ENCODE results near the gene PLA2G2D.

The PLA2G2D gene

DNA sequence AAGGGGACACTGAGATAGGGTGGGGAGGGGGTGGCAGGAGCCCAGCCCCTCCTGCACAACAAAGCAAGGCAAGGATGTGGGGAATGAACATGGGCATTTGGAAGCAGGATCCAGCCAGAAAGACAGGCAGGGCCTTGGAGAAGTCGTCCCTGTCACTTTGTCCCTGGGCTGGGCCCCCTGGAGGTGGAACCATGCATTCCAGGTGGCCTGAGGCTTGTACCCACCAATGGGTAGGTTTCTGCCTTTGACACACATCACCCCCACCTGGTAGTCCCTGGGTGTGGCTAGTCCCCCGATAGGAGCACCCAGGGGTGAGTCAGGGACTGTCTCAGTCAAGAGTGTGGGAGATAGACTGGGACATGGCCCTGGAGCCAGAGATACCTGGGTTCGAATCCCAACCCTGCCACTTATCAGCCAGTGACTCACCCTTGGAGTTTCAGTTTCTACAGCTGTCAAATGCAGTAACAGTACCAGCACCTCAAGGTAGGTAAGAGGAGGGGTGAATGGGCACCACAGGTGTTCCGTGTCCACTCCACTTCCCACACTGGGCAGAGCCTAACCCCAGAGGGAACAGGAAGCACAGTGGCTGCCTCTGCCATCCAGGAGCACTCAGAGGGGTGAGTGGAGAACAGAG lies 10.0 kb downstream of the PLA2G2D start:
- no peak overlapping the region for H3K4me2 ChIP-seq (ENCODE audit: low read length)
- no peak overlapping the region for H3K9ac ChIP-seq (ENCODE audit: low read depth, low read length)
- peaks cover 24% of the 10 kb centered on the region for H3K27me3 ChIP-seq (ENCODE audit: control insufficient read depth, insufficient read depth, low read length)
- H3K4me1 ChIP-seq (ENCODE audit: control insufficient read depth, insufficient read depth, low read length): no peaks in the 10 kb centered on the region
- H3K36me3 ChIP-seq (ENCODE audit: insufficient read depth, low read length): no peaks in the 10 kb centered on the region
- no peak overlapping the region for H3K4me3 ChIP-seq (ENCODE audit: low read length)
- no peaks in the 10 kb centered on the region for H3K9me3 ChIP-seq (replicated peaks; ENCODE audit: low read length)

DNA sequence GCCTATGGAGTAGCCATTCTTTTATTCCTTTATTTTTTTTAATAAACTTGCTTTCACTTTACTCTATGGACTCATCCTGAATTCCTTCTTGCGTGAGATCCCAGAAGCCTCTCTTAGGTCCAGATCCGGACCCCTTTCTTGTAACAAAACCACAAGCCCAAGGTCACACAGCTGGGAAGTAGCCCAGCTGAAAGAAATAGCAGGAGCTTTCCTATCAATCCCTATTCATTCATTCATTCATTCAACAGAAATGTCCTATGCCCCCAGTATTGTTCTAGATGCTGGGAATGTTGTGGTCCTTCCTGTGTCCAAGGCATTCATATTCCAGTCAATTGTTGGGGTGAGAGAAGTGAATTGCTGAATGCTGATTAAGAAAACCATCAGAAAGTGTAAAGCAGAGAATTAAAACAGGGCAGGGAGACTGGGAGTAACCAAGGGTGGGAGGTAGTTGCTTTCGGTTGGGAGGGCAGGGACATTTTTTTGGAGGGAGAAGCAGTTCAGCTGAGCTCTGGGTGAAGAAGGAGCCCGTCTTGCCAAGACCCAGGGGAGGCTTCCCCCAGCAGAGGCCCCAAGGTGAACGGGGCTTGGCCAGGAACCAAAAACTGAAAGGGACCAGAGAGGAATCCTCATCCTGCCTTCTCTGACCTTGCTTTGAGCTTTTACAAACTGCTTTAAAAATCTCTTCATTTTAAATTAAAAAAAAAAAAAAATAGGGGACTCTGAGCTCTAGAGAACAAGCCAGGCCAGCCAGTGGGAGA lies 10.8 kb downstream of the PLA2G2D start:
- Histone ChIP-seq H3K9ac (ENCODE audit: low read depth, low read length) (no peak overlapping the region), H3K9me3 (replicated peaks; ENCODE audit: low read length) (no peaks in the 10 kb centered on the region), H3K4me2 (ENCODE audit: low read length) (no peak overlapping the region), H3K36me3 (ENCODE audit: insufficient read depth, low read length) (no peaks in the 10 kb centered on the region), H3K4me3 (ENCODE audit: low read length) (no peak overlapping the region), H3K4me1 (ENCODE audit: control insufficient read depth, insufficient read depth, low read length) (no peaks in the 10 kb centered on the region), H3K27me3 (ENCODE audit: control insufficient read depth, insufficient read depth, low read length) (peaks cover 25% of the 10 kb centered on the region)

DNA sequence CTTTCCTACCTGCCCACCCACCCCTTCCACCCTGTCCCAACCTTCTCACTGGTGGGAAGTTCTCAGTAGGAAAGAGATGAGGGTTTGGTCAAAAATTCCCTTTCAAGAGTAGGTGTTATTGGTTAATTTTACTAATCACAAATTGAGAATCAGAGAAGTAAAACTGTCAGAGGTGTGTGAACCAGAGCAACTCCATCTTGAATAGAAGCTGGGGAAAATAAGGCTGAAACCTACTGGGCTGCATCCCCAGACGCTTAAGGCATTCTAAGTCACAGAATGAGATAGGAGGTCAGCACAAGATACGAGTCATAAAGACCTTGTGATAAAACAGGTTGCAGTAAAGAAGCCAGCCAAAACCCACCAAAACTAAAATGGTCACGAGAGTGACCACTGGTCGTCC lies 11.5 kb downstream of the PLA2G2D start:
- no peak overlapping the region for H3K9ac ChIP-seq (ENCODE audit: low read depth, low read length)
- H3K4me2 ChIP-seq (ENCODE audit: low read length): no peak overlapping the region
- no peaks in the 10 kb centered on the region for H3K9me3 ChIP-seq (replicated peaks; ENCODE audit: low read length)

DNA sequence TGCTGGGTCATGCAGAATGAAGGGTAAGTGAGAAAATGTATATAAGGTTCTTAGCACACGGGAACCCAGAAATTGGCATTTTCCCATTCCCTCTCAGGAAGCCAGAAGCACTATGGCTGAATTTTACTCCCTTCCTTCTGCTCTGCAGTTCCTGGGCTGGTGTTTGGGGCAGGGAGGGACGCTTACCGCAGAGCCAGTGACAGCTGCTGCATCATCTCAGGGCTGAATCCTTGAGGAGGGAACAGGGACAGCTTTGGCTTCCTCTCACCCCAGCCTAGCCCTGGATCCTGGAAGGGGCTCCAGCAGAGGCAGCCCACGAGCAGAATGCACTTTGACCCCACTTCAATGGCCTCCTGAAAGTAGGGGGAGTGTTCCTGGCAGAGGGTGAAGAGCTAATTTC lies 12.0 kb downstream of the PLA2G2D start:
- no peaks in the 10 kb centered on the region for H3K9me3 ChIP-seq (replicated peaks; ENCODE audit: low read length)
- H3K36me3 ChIP-seq (ENCODE audit: insufficient read depth, low read length): no peaks in the 10 kb centered on the region

More for the DNA sequence above, 11.5 kb downstream of the PLA2G2D start:
- Histone ChIP-seq H3K27me3 (ENCODE audit: control insufficient read depth, insufficient read depth, low read length) (peaks cover 20% of the 10 kb centered on the region), H3K4me1 (ENCODE audit: control insufficient read depth, insufficient read depth, low read length) (peaks cover 3% of the 10 kb centered on the region), H3K4me3 (ENCODE audit: low read length) (no peak overlapping the region), H3K36me3 (ENCODE audit: insufficient read depth, low read length) (no peaks in the 10 kb centered on the region)

GRCh38 chr1:20105856-20106255 lies 13.5 kb downstream of the PLA2G2D start:
- Histone ChIP-seq H3K9me3 (replicated peaks; ENCODE audit: low read length) (no peaks in the 10 kb centered on the region), H3K9ac (ENCODE audit: low read depth, low read length) (no peak overlapping the region), H3K4me3 (ENCODE audit: low read length) (no peak overlapping the region), H3K4me2 (ENCODE audit: low read length) (no peak overlapping the region), H3K27me3 (ENCODE audit: control insufficient read depth, insufficient read depth, low read length) (peaks cover 28% of the 10 kb centered on the region), H3K4me1 (ENCODE audit: control insufficient read depth, insufficient read depth, low read length) (peaks cover 3% of the 10 kb centered on the region), H3K36me3 (ENCODE audit: insufficient read depth, low read length) (no peaks in the 10 kb centered on the region)

More for the DNA sequence above, 12.0 kb downstream of the PLA2G2D start:
- Histone ChIP-seq H3K27me3 (ENCODE audit: control insufficient read depth, insufficient read depth, low read length) (peaks cover 20% of the 10 kb centered on the region), H3K4me3 (ENCODE audit: low read length) (no peak overlapping the region), H3K9ac (ENCODE audit: low read depth, low read length) (no peak overlapping the region), H3K4me1 (ENCODE audit: control insufficient read depth, insufficient read depth, low read length) (peaks cover 3% of the 10 kb centered on the region), H3K4me2 (ENCODE audit: low read length) (no peak overlapping the region)

- Histone ChIP-seq H3K4me2 (ENCODE audit: low read length) (no peak overlapping the region), H3K27me3 (ENCODE audit: control insufficient read depth, insufficient read depth, low read length) (peaks cover 33% of the 10 kb centered on the region), H3K9me3 (replicated peaks; ENCODE audit: low read length) (no peaks in the 10 kb centered on the region), H3K4me3 (ENCODE audit: low read length) (no peak overlapping the region), H3K4me1 (ENCODE audit: control insufficient read depth, insufficient read depth, low read length) (peaks cover 3% of the 10 kb centered on the region), H3K9ac (ENCODE audit: low read depth, low read length) (no peak overlapping the region), H3K36me3 (ENCODE audit: insufficient read depth, low read length) (no peaks in the 10 kb centered on the region)
Measured at GRCh38 chr1:20102875-20103274, 16.5 kb downstream of the PLA2G2D start.

GRCh38 chr1:20100632-20101355 lies 18.5 kb downstream of the PLA2G2D start:
- H3K4me1 ChIP-seq (ENCODE audit: control insufficient read depth, insufficient read depth, low read length): peaks cover 3% of the 10 kb centered on the region
- H3K4me2 ChIP-seq (ENCODE audit: low read length): no peak overlapping the region
- H3K4me3 ChIP-seq (ENCODE audit: low read length): no peak overlapping the region
- H3K9me3 ChIP-seq (replicated peaks; ENCODE audit: low read length): no peaks in the 10 kb centered on the region
- H3K9ac ChIP-seq (ENCODE audit: low read depth, low read length): no peak overlapping the region
- no peaks in the 10 kb centered on the region for H3K36me3 ChIP-seq (ENCODE audit: insufficient read depth, low read length)
- H3K27me3 ChIP-seq (ENCODE audit: control insufficient read depth, insufficient read depth, low read length): peaks cover 36% of the 10 kb centered on the region

DNA sequence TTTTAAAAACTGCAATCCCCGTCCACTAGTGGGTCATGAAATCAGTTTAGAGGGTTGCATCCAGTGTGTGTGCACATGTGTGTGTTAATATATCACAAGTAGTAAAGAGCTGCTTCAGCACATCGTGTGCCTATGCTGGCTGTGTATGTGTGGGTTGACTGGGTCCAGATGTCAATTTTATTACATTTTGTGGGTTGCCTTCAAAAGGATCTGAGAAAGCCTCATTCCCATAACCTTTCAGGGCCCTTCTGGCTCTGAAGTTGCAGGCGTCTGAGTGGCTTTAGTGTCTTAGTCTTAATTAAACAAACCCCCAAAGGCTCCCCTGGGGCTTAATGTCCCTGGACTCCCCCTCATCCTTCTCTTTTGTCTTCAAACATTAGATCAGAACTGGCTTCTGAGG lies 19.8 kb downstream of the PLA2G2D start:
- Histone ChIP-seq H3K4me3 (ENCODE audit: low read length) (no peak overlapping the region), H3K9ac (ENCODE audit: low read depth, low read length) (no peak overlapping the region), H3K4me2 (ENCODE audit: low read length) (no peak overlapping the region), H3K27me3 (ENCODE audit: control insufficient read depth, insufficient read depth, low read length) (peaks cover 44% of the 10 kb centered on the region), H3K9me3 (replicated peaks; ENCODE audit: low read length) (no peaks in the 10 kb centered on the region), H3K4me1 (ENCODE audit: control insufficient read depth, insufficient read depth, low read length) (peaks cover 3% of the 10 kb centered on the region), H3K36me3 (ENCODE audit: insufficient read depth, low read length) (no peaks in the 10 kb centered on the region)

DNA sequence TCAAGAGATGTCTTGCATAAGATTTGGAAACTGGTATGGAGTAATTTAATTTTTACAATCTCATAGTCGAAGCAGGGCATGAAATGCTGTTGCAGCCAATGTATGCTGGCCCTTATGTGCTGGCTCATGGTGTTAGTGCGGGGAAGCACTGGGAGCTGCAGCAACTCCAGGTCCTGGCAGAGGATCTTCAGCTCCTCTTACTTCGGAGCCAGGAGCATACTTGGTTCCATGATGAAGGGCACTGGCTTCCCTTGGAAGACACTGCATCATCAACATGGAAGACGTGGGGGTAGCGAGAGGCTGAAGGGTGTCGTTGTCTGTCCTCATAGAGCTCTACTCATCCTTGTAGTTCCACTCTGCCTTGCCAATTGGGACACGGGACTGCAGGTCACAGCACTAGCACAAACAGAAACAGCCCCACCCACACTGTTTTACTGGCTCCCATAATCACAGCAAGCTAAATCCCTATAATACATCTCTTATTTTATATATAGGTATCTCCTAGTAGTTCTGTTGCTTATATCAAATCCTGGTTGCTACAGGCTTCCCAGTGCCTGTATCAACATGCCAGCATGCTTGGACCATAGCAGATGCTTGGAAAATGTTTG lies 22.4 kb downstream of the PLA2G2D start:
- no peaks in the 10 kb centered on the region for H3K36me3 ChIP-seq (ENCODE audit: insufficient read depth, low read length)
- H3K27me3 ChIP-seq (ENCODE audit: control insufficient read depth, insufficient read depth, low read length): peaks cover 60% of the 10 kb centered on the region
- H3K4me1 ChIP-seq (ENCODE audit: control insufficient read depth, insufficient read depth, low read length): no peaks in the 10 kb centered on the region
- no peaks in the 10 kb centered on the region for H3K9me3 ChIP-seq (replicated peaks; ENCODE audit: low read length)
- H3K9ac ChIP-seq (ENCODE audit: low read depth, low read length): no peak overlapping the region
- no peak overlapping the region for H3K4me2 ChIP-seq (ENCODE audit: low read length)
- H3K4me3 ChIP-seq (ENCODE audit: low read length): no peak overlapping the region

DNA sequence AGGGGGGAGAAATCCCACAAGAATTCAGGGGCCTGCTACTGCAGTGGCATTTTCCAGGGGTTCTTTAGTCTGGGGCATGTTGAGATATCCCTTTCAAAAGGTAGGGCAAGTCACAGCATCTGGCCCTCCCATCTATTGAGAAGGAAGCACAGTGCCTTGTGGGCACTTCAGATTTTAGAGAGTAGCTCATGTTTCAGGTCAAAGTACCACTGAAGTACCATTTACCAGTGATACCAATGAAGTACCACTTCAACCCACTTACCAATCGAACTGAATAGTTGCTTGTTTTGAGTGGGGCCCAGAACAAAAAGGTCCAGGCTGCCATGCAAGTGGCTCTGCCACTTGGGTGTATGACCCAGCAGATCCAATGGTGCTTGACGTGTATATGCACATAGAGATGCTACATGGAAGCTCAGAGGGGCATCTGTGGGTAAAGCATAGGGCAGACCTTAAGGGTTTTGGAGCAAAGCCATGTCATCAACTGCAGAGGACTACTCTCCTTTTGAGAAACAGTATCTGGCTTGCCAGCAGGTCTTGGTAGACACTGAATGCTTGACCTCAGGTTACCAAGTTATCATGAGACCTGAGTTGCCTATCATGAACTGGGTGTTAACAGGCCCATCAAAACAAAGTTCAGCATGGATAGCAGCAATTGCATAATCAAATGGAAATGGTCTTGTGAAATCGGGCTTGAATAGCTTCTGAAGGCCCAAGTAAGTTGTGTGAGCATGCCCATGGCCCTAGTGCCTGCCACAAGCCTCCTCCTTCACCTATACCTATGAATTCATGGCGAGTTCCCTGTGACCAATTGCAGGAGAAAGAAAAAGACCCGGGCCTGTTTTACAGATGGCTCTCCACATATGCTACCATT lies 23.5 kb downstream of the PLA2G2D start:
- Histone ChIP-seq H3K36me3 (ENCODE audit: insufficient read depth, low read length) (no peaks in the 10 kb centered on the region), H3K9me3 (replicated peaks; ENCODE audit: low read length) (no peaks in the 10 kb centered on the region), H3K9ac (ENCODE audit: low read depth, low read length) (no peak overlapping the region), H3K4me2 (ENCODE audit: low read length) (no peak overlapping the region), H3K4me3 (ENCODE audit: low read length) (no peak overlapping the region), H3K27me3 (ENCODE audit: control insufficient read depth, insufficient read depth, low read length) (peaks cover 65% of the 10 kb centered on the region), H3K4me1 (ENCODE audit: control insufficient read depth, insufficient read depth, low read length) (no peaks in the 10 kb centered on the region)

Measured in skeletal muscle satellite cell (primary cell).